ENCODE results near the gene FXYD3.

FXYD3 gene

GRCh38 chr19:35154525-35155406 is 39.1 kb downstream of the FXYD3 start, which contains the start of gene FXYD5:
FXYD5 (plus strand) TSS chr19:35154735; CDS start chr19:35155551, 816 bp downstream.
- no peak for TF ChIP-seq CTCF (IDR thresholded peaks at IDR 0.05; ENCODE audit: control insufficient read depth, extremely low read depth, insufficient read depth)
- no peak for DNase-seq (ENCODE audit: low read depth)
- peak within 1 kb of the TSS; percentile 18; the same call in 1 of the 2 replicates for H3K4me3 ChIP-seq (ENCODE audit: low read depth, low read length)

- DNase-seq (ENCODE audit: low read depth): no peak
- no peak for TF ChIP-seq CTCF (IDR thresholded peaks at IDR 0.05; ENCODE audit: control insufficient read depth, extremely low read depth, insufficient read depth)
These were observed 39.8 kb downstream of the FXYD3 start for GRCh38 chr19:35155441-35155840.

GRCh38 chr19:35155981-35156672 is 40.5 kb downstream of the FXYD3 start:
- no peak for TF ChIP-seq CTCF (IDR thresholded peaks at IDR 0.05; ENCODE audit: control insufficient read depth, extremely low read depth, insufficient read depth)
- DNase-seq (ENCODE audit: low read depth): no peak
- no peak overlapping the region for H3K4me3 ChIP-seq (ENCODE audit: low read depth, low read length)

More at GRCh38 chr19:35155441-35155840, 39.8 kb downstream of the FXYD3 start:
- H3K4me3 ChIP-seq (ENCODE audit: low read depth, low read length): no peak overlapping the region

- no peak overlapping the region for H3K4me3 ChIP-seq (ENCODE audit: low read depth, low read length)
These were observed 41.0 kb downstream of the FXYD3 start for GRCh38 chr19:35156673-35157014.

GRCh38 chr19:35157431-35157830 is 41.8 kb downstream of the FXYD3 start:
- no peak for DNase-seq (ENCODE audit: low read depth)
- H3K4me3 ChIP-seq (ENCODE audit: low read depth, low read length): no peak overlapping the region
- no peak for TF ChIP-seq CTCF (IDR thresholded peaks at IDR 0.05; ENCODE audit: control insufficient read depth, extremely low read depth, insufficient read depth)

More at GRCh38 chr19:35156673-35157014, 41.0 kb downstream of the FXYD3 start:
- no peak for TF ChIP-seq CTCF (IDR thresholded peaks at IDR 0.05; ENCODE audit: control insufficient read depth, extremely low read depth, insufficient read depth)
- DNase-seq (ENCODE audit: low read depth): no peak

- H3K4me3 ChIP-seq (ENCODE audit: low read depth, low read length): no peak overlapping the region
- DNase-seq (ENCODE audit: low read depth): no peak
- no peak for TF ChIP-seq CTCF (IDR thresholded peaks at IDR 0.05; ENCODE audit: control insufficient read depth, extremely low read depth, insufficient read depth)
These were observed 44.0 kb downstream of the FXYD3 start for GRCh38 chr19:35159606-35160005.

Measured in LNCaP clone FGC (cell line).